ENCODE measurements around the gene SLC25A43.

GRCh38 chrX:119477812-119478232, 78.7 kb downstream of the SLC25A43 start:
- TF ChIP-seq CTCF (IDR thresholded peaks at IDR 0.05) (no peak), POLR2A (IDR thresholded peaks at IDR 0.05) (no peak), POLR2AphosphoS5 (IDR thresholded peaks at IDR 0.05) (no peak)

Measured in gastroesophageal sphincter (tissue), 3 donors.